ENCODE results near the gene GFOD2. TPM values are rescaled to one million over a fixed set of nuclear protein-coding genes. Genes with fewer than 3 reads are reported as not detected.

The GFOD2 gene
- total and polyA plus RNA-seq, 2 experiments from 2014 or later, result 19.3 to 34.3 TPM

DNA sequence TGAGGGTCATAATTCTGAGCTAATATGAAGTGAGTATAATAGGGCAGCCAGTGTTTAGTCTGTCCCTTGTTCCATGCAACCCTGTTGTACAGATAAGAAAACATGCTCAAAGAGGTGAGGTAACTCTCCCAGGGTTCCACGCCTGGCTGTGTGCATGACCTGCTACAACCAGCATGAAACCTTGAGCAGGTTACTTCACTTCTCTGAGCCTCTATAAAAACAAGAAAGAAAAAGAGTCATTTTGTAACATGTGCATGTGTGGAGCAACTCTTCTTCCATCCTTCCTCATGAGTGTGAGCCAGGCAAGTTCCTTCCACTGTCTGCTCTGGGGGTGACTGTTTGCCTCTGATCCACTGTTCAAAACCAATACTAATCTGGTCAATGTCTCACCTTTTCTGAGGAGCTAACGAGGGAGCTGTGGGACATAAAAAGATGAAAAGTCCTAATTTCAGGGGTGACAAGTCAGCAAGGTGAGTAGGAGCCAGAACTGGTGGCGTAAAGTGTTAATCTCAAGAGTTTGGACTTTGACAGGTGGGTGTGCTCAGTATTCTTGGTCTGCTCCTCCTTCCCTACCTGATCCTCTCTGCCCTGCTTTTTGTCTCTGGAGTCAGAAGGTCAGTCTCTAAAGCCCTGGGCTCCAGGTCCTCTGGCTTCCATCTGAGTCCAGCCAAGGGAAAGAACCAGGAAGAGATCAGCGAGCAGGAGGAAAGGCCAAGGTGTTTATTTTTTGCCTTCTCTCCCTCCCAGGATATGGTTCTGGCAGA, 21.5 kb downstream of the GFOD2 start:
- Histone ChIP-seq H3K4me2 (no peak overlapping the region), H3K4me1 (ENCODE audit: insufficient read depth) (no peaks in the 10 kb centered on the region), H3K36me3 (ENCODE audit: insufficient read depth) (no peaks in the 10 kb centered on the region), H3F3A (replicated peaks; ENCODE audit: low read depth) (no peaks in the 10 kb centered on the region), H2AFZ (no peak overlapping the region), H3K9me2 (ENCODE audit: insufficient read depth) (no peaks in the 10 kb centered on the region), H4K20me1 (replicated peaks; ENCODE audit: insufficient read depth) (peaks cover 10% of the 10 kb centered on the region), H3K27me3 (ENCODE audit: insufficient read depth) (no peaks in the 10 kb centered on the region), H3K79me2 (replicated peaks; ENCODE audit: insufficient read depth) (peaks cover 38% of the 10 kb centered on the region), H3K4me3 (no peak overlapping the region), H3K27ac (ENCODE audit: low read depth) (no peak overlapping the region)
- ATAC-seq, result no peak
- H3K27me3 Mint-ChIP-seq (ENCODE audit: insufficient read depth, low read depth, poor library complexity), result no peaks in the 10 kb centered on the region
- H3K27ac Mint-ChIP-seq, result no peak overlapping the region
- no peak overlapping the region for H3K4me3 Mint-ChIP-seq
- H3K36me3 Mint-ChIP-seq (ENCODE audit: low read depth), result peaks cover 6% of the 10 kb centered on the region; the same call in 2 of the 3 replicates
- H3K4me1 Mint-ChIP-seq, result 0 out of 3 replicates have a peak, but pooled peaks cover 2% of the 10 kb centered on the region
- no peak for DNase-seq (ENCODE audit: low spot score)
- no peaks in the 10 kb centered on the region for H3K9me3 Mint-ChIP-seq
- TF ChIP-seq, protein P1, sequence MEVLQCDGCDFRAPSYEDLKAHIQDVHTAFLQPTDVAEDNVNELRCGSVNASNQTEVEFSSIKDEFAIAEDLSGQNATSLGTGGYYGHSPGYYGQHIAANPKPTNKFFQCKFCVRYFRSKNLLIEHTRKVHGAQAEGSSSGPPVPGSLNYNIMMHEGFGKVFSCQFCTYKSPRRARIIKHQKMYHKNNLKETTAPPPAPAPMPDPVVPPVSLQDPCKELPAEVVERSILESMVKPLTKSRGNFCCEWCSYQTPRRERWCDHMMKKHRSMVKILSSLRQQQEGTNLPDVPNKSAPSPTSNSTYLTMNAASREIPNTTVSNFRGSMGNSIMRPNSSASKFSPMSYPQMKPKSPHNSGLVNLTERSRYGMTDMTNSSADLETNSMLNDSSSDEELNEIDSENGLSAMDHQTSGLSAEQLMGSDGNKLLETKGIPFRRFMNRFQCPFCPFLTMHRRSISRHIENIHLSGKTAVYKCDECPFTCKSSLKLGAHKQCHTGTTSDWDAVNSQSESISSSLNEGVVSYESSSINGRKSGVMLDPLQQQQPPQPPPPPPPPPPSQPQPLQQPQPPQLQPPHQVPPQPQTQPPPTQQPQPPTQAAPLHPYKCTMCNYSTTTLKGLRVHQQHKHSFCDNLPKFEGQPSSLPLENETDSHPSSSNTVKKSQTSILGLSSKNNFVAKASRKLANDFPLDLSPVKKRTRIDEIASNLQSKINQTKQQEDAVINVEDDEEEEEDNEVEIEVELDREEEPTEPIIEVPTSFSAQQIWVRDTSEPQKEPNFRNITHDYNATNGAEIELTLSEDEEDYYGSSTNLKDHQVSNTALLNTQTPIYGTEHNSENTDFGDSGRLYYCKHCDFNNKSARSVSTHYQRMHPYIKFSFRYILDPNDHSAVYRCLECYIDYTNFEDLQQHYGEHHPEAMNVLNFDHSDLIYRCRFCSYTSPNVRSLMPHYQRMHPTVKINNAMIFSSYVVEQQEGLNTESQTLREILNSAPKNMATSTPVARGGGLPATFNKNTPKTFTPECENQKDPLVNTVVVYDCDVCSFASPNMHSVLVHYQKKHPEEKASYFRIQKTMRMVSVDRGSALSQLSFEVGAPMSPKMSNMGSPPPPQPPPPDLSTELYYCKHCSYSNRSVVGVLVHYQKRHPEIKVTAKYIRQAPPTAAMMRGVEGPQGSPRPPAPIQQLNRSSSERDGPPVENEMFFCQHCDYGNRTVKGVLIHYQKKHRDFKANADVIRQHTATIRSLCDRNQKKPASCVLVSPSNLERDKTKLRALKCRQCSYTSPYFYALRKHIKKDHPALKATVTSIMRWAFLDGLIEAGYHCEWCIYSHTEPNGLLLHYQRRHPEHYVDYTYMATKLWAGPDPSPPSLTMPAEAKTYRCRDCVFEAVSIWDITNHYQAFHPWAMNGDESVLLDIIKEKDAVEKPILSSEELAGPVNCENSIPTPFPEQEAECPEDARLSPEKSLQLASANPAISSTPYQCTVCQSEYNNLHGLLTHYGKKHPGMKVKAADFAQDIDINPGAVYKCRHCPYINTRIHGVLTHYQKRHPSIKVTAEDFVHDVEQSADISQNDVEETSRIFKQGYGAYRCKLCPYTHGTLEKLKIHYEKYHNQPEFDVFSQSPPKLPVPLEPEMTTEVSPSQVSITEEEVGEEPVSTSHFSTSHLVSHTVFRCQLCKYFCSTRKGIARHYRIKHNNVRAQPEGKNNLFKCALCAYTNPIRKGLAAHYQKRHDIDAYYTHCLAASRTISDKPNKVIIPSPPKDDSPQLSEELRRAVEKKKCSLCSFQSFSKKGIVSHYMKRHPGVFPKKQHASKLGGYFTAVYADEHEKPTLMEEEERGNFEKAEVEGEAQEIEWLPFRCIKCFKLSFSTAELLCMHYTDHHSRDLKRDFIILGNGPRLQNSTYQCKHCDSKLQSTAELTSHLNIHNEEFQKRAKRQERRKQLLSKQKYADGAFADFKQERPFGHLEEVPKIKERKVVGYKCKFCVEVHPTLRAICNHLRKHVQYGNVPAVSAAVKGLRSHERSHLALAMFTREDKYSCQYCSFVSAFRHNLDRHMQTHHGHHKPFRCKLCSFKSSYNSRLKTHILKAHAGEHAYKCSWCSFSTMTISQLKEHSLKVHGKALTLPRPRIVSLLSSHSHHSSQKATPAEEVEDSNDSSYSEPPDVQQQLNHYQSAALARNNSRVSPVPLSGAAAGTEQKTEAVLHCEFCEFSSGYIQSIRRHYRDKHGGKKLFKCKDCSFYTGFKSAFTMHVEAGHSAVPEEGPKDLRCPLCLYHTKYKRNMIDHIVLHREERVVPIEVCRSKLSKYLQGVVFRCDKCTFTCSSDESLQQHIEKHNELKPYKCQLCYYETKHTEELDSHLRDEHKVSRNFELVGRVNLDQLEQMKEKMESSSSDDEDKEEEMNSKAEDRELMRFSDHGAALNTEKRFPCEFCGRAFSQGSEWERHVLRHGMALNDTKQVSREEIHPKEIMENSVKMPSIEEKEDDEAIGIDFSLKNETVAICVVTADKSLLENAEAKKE (CRISPR knock-in tag; IDR thresholded peaks at IDR 0.05), result no peak
- TF ChIP-seq CREB1 (CRISPR knock-in tag; IDR thresholded peaks at IDR 0.05; ENCODE audit: low read depth) (no peak), EZH2phosphoT487 (IDR thresholded peaks at IDR 0.05; ENCODE audit: unreplicated experiment) (no peak), EZH2 (IDR thresholded peaks at IDR 0.05; ENCODE audit: low read depth, unreplicated experiment) (no peak), POLR2AphosphoS5 (IDR thresholded peaks at IDR 0.05; ENCODE audit: low read depth) (no peak), NANOG (IDR thresholded peaks at IDR 0.05; ENCODE audit: borderline replicate concordance) (no peak), ZNF331 (CRISPR knock-in tag; IDR thresholded peaks at IDR 0.05; ENCODE audit: low read depth) (no peak), STAT1 (IDR thresholded peaks at IDR 0.05; ENCODE audit: unreplicated experiment) (no peak), JUNB (IDR thresholded peaks at IDR 0.05; ENCODE audit: unreplicated experiment) (no peak)
- TF ChIP-seq, protein P2, sequence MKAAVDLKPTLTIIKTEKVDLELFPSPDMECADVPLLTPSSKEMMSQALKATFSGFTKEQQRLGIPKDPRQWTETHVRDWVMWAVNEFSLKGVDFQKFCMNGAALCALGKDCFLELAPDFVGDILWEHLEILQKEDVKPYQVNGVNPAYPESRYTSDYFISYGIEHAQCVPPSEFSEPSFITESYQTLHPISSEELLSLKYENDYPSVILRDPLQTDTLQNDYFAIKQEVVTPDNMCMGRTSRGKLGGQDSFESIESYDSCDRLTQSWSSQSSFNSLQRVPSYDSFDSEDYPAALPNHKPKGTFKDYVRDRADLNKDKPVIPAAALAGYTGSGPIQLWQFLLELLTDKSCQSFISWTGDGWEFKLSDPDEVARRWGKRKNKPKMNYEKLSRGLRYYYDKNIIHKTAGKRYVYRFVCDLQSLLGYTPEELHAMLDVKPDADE (IDR thresholded peaks at IDR 0.05), result no peak

Data from GM23338 (cell line).